GM19025 (cell line): ENCODE measurements around the gene MAD1L1.

ENCODE experiments used
- ATAC-seq: cut with Tn5 transposase; IDR thresholded peaks from one replicate; pipeline ENCODE4 v1.9.1; 2021; ENCODE audit warnings: mild to moderate bottlenecking, low read depth, moderate library complexity; ENCODE audit not compliant: unreplicated experiment

Gene MAD1L1

DNA sequence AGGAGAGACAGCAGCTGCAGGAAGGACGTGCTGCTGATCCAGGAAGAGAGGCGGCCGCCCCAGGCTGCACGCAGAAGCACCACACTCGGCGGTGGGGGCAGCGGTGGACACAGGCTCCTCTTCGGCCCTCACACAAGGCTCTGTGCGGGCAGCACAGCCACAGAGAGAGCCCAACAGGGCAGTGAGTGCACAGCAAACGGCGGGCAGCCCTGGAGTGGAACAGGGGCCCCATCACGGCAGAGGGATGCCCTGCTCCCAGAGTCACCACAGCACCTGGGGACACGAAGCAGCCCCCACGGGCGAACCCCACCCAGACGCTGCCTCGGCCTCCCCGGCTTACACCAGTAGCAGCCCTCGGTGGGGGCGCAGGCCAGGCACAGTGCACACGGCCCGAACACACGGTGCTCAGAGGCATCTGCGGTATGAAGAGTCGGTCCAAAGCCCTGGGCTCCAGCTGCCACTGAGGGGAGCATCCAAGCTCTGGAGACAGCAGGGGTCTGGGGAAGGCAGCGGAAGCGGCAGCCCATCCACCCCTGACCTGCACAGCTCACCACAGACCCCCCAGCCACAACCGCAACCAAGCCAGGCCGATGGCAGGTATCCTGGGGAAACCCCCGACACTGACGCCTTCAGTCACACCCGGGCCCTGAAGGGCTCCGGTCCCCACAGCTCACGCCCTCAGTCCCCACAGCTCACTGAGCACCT, 26.1 kb upstream of the MAD1L1 start:
- peak; percentile 83 for ATAC-seq

DNA sequence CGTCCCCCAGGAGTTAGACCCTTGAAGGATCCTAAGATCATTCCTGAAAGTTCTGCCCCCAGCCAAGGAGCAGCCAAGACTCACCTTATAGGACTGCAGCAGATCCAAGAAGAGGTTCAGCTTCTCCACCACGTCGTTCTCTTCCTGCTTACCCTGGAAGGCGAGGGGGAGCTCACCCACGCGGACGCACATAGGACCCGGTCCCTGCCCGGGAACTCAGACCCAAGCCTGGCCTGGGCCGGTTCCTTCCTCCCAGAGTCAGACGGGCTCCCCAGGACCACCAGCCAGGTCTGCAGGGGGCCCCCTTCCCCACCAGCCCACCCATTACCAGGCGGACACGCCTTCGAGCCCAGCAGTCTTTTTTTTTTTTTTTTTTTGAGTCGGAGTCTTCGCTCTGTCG, 24.9 kb upstream of the MAD1L1 start:
- ATAC-seq: no peak

DNA sequence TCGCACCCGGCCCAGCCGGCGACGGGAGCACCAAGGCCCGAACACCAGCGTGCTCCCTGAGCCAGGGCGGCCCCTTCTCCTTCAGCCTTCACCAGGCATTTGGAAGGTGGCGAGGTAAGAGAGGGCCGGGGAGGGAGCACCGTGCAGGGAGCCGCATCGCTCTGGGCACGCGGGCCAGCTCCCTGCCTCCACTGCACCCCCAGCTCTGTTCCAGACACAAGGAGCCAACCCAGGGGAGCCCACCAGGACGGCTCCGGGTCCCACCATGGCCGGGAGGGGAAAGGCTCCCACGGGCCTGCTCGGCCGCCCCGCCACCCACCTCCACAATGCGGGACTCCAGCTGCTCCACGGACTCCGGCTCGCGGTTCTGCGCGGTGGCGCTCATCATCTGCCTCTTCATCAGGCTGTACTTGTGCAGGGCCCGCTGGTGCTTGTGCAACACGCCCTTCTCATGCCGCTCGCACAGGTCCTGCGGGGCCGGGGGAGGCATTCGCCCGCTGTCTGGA, 24.4 kb upstream of the MAD1L1 start:
- no peak for ATAC-seq

DNA sequence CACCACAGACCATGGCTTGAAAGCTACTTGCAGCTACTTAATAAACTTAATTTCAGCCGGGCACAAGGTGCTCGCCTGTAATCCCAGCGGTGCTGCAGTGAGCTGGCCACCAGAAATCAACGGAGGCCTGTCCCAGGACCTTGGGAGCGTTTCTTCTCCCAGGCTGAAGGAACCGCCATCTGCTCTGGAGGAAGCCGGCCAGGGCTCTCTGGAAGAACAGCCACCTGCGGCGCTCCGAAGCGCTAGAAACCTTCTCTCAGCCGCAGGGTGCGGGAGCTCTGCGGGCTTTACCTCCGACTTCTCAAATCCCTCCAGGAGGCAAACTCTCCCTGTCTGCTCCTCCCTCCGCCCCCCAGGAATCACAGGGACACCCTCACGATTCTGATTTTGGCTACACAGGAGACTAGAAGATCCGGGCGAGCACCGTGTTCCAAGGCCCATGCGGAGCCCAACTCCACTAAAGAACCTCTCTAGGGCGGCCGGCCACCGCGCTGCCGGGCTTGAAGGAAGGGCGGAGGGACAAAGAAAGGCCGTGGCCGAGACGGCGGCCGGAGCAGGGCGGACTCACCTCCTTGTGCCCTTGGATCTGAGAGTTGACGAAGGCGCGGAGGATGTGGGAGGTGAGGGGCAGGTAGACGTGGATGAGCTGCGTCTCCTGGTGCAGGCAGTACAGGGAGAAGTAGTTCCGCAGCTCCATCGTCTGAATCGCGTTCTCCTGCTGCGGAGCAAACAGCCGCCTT, 23.7 kb upstream of the MAD1L1 start:
- ATAC-seq: no peak

DNA sequence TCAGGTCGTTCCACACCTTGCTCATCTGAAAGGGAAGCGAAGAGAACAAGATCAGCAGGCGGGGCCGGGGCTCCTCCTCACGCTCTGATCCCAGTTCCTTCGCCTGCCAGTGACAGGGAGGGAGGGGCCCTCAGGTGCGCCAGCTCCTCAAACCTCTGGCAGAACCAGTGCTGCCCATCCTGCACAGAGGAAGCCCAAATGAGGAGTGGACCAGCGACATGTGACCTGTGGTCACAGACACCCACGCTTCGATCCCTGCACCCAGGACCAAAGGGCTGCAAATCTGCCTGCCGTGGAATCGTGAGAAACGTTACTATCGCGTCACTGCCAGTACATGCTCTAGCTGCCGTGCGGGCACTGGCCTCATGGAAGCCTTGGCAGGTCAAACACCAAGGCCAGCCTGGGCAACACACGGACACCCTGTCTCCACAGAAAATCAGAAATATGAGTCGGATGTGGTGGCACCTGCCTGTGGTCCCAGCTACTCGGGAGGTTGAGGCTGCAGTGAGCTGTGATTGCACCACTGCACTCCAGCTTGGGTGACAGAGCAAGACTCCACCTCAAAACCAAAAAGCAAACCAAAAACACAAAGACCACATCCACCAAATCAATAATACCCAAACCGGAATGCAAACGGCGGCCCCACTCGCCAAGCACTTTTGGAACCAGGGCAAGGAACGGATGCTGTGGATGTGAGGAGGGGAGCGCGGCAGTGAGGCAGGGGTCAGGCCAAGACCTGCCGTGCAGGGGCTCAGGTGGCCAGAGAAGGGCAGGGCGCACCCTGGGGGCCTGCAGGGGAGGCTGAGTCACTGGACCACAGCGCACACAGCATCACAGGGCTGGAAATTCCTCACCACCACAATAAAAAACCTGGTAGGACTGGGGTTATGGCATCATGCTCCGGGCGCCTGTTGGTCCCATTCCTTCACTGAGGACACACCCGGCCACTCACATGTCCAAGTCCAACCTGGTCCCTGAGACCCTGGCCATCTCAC, 22.7 kb upstream of the MAD1L1 start:
- ATAC-seq: no peak

DNA sequence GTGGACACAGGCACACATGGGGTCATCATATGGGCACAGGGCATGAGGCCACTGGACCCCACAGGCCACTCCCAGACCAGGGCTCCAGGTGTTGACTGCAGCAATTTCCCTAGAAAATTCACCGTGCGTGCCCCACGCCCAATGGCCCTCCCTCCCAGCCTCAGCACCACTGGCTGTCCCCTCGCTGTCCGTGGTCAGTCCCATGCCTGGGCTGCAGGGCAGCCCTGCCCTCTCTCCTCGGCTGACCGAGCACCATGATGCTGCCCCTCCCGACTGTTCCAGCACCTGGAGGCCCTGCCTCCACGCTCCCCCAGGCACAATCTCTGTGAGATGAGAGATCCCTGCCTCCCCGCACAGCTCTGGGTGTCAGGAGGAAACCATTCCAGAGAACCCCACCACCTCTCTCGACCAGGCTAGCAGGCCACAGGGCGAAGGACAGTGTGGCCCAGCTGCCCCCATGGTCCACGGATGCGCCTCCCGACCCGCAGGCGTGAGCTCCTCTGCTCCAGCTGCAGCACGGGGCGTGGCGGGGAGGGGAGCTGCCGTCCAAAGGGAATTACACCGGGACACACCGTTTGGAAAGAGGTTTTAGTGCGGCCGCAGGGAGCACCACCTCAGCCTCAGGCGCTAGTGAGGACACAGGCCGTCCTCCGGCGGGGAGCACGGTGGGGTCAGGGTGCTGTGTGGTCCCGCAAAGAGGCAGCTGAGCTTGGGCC, 21.8 kb upstream of the MAD1L1 start:
- ATAC-seq: no peak

DNA sequence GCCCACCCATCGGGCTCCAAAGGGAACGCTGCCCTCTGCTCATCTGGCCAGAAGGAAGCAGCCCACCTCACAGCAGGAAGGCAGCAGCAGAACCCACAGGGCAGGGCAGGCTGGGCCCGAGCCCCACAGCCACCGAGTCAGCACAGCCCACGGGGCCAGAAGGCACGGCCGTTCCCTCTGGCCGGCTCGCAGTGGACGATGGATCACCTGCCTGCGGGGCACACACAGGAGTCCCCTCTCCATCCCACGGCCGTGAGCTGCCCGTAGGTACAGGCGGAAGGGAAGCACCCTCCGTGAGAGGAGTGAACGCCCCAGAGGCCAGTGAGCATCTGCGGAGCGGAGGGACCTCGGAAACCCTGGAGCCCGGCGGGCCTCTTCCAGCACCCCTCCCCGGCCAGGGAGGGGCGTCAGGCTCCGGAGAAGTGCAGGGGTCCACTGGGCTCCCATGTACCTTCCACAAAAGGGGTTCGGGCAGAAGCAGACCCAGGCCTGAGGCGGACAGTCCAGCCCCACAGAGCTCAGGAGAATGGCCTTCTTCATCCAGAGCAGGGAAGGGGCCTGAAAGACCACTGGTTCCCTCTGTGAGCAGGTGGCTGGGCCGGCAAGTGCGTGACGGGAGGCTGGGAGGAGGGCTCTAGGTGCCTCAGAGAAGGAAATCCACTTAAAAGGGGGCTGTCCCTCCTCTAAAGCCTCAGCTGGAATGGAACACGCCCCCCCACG, 20.9 kb upstream of the MAD1L1 start:
- no peak for ATAC-seq

DNA sequence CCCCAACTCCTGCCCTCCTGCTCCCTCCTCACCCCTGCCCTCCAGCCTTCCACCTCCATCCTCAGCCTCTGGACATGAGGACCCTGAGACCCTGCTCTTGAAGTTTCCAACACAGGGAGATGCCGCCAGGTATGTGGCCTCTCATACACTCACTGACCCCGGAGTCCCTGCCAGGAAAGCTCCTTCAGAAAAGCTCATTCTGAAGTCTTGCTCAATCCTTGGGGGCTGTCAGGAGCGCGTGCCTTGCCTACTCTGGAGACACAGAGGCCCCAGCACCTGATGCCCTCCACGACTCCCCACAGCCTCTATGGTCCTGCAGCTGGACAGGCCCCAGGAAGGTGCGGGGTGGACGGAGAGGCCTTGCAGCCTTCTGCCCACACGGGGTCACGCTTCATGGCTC, 20.3 kb upstream of the MAD1L1 start:
- no peak for ATAC-seq

DNA sequence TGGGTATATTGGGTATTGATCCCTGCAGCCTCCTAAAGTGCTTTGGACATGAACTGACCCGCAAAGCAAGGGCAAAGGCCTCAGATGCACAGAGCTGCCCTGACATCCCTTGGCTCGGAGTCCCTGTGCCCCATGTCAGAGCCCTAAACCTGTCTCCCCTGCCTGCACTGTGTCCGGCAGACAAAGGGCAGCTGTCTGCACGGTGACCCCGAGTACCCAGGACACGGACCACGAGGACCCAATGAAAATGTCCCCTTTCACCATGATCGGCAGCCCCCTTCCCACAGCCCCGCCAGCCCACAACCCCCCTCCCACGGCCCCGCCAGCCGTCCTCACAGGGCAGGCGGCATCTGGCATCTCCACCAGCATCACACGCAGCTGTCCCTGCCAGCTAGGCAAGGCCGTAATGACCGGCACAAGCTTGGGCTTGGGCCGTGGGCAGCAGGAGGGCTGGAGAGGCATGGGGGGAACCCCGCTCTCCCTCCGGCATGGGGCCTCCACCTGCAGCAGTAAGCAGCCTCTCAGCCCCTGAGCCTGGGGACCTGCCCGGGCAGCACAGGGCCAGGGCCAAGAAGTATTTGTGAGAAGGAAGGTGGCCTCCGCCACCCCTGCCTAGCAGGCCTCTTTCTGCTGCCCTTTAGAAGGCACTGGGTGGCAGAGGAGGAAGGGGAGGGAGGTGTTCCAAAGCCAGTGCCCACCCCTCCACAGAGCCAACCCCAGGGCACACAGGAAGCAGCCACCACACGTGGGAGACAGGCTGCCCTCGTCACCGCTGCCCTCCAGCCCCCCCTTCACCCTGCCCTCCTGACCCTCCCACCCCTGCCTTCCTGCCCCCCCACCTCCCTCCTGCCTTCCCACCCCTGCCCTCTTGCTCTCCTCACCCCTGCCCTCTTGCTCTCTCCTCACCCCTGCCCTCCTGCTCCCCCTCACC, 19.4 kb upstream of the MAD1L1 start:
- no peak for ATAC-seq

DNA sequence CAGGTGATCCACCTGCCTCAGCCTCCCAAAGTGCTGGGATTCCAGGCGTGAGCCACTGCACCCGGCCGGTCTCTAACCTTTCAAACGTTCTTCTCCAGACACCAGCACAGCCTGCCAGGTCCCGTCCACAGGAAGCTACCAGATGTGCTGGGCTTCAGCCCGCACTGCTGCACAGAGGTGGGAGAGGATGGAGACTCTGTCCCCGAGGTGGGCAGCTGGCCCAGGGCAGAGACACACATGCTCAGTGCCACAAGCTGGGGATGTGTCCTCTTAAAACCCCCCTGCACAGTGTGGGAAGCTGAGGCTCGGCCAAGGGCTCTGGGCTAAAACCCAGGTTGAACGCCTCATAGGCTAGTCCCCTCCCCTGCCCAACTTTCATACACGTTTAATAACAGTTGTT, 18.6 kb upstream of the MAD1L1 start:
- ATAC-seq: no peak

DNA sequence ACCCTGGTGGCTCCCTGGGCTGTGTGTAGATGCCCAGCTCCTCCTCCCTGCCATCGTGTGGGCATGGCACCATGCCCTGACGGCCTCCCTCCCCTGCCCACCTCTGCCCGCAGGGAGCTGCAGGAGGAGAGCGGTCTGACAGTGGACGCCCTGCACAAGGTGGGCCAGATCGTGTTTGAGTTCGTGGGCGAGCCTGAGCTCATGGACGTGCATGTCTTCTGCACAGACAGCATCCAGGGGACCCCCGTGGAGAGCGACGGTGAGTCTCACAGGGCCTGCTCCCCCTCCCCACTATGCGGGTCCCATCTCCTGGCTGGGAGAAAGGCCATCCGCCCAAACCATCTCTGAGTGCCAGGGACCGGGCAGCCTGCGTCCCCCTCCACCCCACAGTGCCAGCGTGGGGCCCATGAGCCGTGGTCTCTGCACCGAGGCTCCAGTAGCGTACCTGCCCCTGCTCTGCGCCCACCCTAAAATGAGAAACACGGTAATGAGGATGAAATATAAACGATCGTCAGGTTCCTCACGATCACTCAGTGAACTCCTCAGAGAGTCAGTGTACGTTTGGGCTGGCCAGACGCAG, 17.1 kb upstream of the MAD1L1 start:
- no peak for ATAC-seq

DNA sequence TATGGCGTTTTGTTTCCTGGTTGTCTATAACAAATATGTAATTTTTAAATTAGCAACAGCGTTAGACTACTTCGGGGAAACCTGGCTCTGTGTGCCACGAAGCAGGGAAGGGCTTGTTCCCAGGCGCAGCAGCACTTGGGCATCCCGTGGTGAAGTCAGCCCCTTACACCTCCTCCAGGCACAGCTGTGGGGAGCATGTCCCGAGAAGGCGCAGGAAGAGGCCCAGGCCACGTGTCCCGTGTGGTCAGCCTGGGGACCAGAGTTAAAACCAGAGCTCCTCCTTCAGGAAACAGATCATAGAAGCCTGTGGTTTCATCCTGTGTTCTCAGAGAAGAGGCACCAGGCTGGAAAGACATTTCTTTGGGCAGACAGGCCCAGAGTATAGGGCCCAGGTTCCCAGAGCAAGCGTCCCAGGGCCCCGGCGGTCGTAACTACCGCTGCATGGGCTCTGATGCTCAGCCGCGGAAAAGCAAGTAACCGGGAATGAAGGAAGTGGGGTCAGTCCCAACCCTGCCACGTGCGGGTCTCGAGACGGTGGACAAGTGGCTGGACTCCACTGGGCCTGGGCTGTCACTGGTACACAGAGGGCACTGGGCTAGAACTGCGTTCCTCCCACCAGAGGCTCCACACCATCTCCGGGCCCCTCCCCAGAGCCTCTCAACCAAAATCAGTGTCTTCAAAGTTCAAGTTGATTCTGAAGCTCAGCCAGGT, 16.4 kb upstream of the MAD1L1 start:
- ATAC-seq: peak; percentile 62

DNA sequence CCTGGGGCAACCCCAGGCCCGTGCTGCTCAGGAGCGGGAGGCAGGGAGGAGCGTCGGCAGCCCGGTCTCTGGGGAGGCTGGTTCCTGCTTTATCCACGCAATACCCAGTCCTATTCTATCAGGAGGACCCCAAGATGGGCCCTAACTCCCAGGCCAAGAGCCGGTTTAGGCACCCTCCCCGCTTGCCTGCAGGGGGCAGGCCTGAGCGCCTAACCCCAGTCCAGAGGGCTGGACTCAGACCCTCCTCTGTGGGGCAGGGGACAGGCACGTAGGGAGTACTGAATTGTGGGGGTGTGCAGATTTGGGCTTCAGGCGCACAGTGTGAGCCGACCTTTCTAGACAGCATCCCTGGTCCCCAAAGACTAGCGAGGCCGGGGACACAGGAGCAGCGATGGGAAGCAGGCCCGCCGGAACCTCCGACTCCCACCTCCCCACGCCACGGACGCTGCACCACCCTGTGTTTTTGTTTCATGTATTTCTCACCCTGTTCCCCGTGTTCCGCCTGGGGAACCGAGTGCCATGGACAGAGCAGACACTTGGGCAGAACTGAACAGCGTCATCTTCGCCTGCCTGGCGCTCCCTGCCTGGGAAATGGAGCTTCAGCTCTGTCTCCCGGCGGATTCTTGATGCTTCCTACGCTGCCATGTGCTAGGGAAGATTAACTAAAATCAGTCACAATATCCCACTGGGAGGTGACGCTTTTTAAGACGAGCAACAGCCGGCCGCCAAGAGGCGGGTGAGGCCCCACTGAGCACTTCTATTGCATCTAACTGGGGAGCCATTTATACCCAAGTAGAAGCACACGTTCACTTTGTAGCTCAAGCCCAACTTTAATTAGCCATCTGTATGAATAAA, 14.6 kb upstream of the MAD1L1 start:
- no peak for ATAC-seq

DNA sequence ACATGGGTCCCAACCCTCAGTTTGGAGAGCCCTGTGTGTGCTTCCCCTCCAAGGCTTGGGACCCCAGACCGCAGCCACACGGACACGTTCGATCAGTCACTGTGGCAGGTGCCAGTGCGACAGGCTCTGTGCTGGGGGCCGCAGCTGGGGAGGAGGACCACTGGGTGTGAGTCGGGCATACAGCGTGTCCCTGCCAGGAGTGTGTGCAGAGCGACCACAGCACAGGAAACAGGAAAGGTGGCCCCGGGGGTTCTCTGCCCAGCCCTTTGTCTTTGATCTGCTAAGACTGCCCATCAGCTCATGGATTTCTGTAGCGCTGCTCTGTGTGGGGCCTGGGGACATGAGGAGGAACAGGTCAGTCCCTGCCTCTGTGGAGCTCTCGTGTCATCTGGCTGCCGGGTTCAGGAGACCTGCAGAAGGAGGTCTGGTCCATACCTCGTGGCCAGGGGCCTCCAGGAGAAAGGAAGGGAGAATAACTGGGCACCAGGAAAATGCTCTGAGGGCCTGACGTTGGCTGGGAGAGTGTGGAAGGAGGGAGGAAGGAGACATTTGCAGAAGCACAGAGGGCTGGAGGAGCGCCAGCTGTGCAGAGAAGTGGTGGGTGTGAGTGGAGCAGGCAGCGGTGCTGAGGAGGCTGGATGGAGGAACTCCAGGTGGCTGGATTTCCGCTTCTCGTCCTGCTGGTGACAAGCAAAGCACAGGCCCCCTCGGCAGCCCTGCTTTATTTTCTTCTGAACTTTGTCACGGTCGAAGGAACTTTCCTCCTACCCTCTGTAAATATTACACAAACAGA, 13.3 kb upstream of the MAD1L1 start:
- no peak for ATAC-seq

DNA sequence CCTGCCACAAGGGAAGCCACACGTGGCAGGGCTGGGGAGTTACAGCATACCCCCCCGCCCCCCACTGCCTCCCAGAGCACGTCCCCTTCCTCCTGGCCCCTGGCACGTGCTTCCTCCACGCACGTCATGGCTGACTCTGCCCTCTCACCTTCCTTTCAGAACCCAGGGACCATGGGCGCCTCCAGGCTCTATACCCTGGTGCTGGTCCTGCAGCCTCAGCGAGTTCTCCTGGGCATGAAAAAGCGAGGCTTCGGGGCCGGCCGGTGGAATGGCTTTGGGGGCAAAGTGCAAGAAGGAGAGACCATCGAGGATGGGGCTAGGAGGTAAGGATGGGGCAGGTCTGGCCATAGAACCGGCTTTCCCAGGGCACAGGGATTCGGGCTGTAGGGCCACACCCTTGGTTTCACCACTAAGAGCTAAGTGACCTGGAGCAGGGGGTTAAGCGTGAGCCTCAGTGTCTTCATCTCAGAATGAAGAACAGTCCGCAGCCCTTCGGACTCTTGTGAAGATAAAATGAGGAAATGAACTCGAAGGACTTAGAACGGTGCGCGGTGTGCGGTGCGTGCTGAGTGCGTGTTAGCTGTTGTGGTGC, 11.8 kb upstream of the MAD1L1 start:
- no peak for ATAC-seq
